Stimulated activated CD4-positive, alpha-beta T cell treated with anti-CD3 and anti-CD28 coated beads, TNF-alpha, amount 100 ng/mL, for 48 hours (primary cell): ENCODE data around the gene SPDYE4.

ENCODE experiments used
- DNase-seq, 3 donors: peaks; one replicate each; pipeline ENCODE4 v3.0.0-alpha.2; 2020; ENCODE audit warnings: low read depth in 3 of 3

Gene SPDYE4

GRCh38 chr17:8741366-8741765 is 17.0 kb downstream of the SPDYE4 start:
- DNase-seq: no peak

DNA sequence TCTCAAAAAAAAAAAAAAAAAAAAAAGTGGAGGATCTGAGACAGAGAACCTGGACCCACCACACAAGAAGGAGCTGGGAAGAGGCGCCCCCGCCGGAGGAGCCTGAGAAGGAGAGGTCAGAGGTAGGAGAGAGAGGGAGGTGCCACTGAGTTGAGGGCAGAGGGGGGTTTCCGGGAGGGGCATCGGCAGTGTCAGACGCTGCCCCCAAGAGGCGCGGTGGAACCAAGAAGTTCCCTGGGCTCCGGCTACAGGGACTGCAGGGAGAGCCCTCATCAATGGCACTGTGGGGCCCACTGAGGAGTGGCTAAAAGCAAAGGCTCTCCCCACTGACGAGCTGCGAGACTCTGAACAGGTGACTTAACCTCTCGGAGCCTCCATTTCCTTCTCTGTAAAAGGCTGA is 17.9 kb downstream of the SPDYE4 start:
- DNase-seq: no peak

DNA sequence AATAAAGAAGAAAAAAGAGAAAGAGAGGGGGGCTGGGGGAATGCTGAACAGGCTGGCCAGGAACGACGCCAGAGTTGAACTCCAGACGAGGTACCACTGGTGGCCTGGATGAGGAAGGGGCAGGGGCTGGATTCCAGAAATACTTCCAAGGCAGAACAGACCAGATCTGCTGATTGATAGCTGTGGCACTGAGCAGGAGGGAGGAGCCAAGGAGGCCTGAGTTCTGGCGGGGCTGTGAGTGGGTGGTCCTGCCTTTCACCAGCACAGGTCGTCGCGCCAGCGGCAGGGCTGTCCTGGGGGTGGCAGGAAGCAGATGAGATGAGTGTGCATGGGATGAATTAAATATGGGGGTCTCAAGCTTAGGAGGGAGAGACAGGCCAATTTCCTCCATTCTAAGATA is 19.2 kb downstream of the SPDYE4 start:
- no peak for DNase-seq

DNA sequence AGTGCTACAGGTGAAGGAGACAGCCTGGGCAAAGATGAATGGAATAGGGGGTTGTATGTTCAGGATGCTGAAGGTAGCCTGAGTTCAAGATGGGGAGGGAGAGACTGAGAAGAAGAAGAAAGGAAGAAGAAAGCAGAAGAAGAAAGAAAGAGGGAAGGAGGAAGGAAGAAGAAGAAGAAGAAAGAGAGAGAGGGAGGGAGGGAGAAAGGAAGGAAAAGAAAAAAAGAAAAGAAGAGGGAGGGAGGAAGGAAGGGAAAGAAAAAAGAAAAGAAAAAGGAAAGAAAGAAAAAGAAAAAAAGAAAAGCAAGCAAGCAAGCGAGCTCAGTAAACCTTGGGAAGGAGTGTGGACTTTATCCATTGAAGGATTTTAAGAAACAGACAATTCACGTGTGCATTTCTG is 21.6 kb downstream of the SPDYE4 start:
- DNase-seq: no peak

GRCh38 chr17:8736362-8736761 is 22.0 kb downstream of the SPDYE4 start:
- no peak for DNase-seq

DNA sequence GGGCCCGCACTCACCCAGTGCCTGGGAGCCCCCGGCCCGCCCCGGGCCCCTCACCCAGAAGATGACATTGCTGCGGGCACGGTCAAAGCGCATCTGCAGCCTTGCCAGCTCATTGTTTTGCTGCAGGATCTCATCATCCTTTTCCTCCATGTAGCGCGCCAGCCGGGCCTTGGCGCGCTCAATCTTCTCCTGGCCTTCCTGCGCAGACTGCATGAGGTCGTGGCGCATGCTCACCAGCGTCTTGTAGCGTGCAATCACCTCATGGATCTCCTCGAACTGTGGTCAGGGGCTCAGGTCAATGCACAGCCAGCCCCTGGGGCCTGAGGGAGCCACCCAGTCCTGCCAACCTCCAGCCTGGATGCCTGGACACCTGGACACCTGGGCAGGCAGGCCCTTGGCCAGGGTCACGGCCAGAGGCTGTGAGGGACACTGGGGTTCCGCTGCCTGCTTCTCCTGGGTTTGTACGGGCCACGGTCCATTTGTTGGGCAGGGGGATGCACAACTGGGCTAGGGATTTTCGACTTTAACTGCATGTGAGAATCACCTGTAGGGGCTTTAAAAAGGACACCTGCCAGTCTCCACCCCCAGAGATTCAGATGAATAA is 22.9 kb downstream of the SPDYE4 start:
- no peak for DNase-seq

DNA sequence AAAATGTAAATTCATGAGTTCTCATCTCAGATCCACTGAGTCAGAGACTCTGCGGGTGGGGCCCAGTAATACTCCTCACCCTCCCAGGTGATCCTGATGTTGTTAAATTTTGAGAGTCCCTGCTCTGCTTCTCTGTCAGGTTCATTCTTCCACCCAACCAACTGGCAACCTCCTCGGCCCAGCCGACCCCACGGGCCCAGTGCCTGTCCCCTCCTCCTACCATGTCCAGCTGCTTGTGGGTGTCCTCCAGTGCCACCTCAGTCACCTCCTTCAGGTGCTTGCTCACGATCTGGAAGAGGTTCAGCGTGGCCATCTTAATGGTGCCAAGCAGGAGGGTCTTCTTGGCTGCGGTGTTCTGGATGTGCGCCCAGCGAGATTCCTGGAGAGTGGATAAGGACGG is 23.5 kb downstream of the SPDYE4 start:
- no peak for DNase-seq

DNA sequence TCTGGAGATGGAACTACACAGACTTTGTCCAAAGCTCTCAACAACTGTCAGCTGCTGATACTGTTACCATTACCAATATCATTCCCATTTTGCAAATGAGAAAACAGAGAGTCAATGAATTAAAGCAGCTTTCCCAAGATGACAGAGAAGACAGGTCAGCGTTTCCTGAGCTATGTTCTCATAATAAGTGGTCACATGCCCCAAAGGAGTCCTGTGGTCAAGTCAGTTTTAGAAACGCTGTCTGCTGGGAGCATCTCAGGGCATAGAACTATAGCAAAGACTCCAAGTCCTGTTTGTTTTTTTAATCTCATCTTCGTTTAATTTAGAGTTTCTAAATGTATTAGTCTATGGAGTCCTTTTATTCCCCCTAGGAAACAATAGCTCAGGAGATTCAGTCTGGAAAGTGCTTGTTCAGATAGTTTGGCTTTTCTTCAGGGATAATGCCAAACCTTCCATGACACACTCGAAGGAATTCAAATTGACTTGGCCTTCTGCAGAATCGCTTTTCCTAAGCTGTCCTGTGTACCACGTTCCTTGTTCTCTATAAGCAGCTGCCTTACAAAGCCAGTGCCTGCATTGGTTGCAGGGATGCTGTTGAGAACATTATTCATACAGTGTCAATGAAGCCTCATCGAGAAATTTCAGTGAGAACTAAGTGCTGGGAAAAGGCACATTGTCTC is 25.8 kb downstream of the SPDYE4 start:
- DNase-seq: no peak

DNA sequence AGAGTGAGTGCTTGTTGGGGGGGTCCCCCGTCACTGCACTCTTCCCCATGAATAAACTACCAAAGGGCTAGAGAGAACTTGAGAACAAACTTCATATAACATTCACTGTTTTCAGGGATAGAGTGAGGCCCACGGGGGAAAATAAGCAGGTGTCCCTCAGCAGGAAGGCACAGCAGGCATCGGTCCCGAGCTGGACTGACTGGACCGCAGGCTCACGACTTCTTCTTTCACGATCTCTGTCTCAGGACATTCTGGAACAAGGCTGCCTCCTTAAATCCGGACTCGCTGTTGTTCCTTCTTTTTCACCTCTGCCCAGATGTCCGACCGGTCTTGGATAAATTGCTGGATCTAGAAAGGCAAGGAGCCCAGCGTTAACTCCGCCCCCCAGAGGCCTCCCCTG is 28.5 kb downstream of the SPDYE4 start:
- no peak for DNase-seq

- no peak for DNase-seq
Observed at GRCh38 chr17:8729421-8729820, 28.9 kb downstream of the SPDYE4 start.

DNA sequence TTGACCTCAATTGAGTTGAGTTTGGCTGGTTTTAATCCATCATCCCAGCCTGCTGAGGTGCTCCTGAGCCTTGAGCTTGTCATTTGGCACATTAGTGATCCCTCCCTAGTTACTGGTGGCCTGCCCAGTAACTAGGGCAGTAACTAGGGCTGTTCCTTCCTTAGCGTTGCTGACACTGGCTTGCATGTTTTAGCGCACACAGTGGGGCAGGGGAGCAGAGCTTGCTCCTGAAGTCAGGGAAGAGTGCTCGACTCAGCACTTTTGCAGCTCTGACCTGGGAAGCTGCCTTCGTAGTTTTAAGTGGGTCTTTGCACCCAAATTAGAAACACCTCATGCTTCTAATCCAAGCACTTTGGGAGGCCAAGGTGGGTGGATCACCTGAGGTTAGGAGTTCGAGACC is 29.4 kb downstream of the SPDYE4 start:
- no peak for DNase-seq

GRCh38 chr17:8728251-8728938 is 30.0 kb downstream of the SPDYE4 start:
- no peak for DNase-seq

DNA sequence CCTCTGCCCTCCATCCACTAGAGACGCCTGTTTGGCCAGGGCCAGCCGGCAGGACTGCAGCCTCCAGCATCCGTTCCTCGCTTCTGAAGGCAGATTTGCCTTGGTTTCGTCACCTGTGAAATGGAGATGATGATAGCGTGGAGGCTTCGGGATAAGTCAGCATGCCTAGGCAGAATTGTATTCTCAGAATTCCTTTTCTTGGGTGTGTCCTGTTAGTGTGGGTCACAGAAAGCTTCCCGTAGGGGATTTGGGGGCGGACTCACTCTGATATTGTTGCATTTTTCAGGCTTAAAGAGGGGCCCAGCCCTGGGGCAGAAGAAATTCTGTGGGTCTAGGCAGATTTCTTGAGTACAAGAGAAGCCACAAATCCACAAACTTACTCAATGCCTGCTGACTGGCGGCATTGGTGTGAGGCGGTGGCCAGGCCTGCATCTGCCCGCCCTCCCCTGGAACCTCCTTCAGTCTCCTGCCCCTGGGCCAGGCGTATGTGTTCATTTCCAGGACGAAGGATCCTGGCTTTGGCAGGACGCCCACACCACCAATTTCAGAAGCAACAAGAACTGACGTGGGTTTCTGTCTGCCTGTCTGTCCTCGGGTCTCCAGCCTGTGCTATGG is 31.3 kb downstream of the SPDYE4 start:
- no peak for DNase-seq

DNA sequence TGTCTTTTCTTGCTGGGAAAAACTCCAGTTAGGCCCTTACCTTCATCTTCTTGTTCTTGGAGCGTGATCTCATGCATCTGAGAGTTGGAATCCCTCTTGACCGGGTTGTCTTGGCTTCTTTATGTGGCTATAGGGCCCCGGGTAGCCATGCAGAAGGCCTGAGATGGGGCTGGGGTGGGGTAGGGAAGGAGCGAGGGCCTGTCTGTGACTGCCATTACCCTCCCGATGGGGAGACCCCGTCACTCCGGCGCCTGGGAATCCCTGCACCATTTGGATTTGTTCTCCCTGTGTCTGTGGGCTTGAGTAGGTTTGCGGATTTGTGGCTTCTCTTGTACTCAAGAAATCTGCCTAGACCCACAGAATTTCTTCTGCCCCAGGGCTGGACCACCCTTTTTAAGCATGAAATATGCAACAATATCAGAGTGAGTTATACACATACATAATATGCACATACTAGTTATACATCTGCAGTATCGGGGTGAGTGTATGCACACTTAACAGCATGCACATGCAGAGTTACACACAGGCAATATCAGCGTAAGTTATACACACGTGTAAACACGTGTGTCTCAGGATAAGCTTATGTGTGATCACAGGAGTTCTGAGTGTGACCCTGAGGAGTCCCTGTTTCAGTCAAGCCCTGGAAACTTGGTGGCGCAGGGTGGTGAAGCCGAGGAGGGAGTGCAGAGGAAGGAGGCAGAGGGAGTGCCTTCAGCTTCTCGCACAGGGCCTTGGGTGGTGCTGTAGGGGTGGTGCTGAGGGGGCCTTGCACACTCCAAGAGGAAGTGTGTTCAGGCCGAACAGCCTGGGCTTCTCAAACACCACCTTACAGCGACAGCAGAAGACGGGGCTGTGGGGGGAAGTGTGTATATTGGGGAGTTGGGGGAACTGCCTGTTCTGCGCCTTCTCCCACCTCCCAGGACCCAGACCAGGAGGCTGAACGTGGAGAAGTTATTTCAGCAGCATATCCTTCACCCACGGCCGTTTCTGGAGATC is 32.2 kb downstream of the SPDYE4 start:
- DNase-seq: no peak

- DNase-seq: no peak
Observed at GRCh38 chr17:8724451-8724850, 33.9 kb downstream of the SPDYE4 start.

- DNase-seq: no peak
Observed at GRCh38 chr17:8720596-8720995, 37.8 kb downstream of the SPDYE4 start.

DNA sequence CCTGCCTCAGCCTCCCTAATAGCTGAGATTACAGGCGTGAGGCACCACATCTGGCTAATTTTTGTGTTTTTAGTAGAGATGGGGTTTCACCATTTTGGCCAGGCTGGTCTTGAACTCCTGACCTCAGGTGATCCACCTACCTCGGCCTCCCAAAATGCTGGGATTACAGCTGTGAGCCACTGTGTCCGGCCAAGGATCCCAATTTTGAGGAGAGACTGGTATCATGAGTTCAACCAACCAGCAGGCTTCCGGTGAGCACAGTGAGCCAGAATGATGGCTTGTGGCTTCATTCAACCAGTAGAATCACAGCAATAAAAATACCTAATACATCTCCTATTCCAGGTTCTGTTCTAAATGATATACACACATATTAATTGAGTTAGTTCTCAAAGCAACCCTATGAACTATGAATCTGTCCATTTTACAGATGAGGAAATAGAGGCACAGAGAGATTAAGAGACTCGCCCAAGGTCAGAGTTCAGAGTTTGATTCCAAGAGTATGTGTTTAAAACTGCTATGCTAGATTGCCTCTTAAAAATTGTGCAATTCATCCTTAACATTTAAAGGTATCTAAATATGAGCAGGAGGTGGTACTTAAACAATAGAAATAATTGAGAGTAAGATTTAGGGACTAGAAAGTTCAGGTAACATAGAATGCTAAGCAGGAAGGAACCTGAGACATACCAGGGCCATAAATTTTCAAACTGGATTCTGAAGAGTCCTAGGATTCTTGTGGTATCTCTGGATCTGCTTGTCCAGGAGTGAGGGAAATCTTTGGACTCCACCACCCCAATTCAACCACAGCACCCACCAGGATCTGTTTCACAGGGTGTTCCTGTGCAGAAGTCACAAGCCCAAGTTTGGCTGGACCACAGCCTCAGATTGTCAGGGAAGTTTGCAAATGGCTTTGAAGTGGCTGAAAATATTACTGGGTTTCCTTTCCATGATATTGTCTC is 38.8 kb downstream of the SPDYE4 start:
- no peak for DNase-seq

DNA sequence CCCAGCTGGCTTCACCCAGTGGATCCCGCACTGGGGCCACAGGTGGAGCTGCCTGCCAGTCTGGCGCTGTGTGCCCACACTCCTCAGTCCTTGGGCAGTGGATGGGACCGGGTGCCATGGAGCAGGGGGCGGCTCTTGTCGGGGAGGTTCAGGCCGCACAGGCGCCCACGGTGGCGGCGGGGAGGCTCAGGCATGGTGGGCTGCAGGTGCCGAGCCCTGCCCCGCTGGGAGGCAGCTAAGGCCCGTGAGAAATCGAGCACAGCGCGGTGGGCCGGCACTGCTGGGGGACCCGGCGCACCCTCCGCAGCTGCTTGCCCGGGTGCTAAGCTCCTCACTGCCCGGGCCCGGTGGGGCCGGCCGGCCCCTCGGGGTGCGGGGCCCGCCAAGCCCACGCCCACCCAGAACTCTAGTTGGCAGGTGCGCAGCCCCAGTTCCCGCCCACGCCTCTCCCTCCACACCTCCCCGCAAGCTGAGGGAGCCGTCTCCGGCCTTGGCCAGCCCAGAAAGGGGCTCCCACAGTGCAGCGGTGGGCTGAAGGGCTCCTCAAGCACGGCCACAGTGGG is 40.3 kb downstream of the SPDYE4 start:
- no peak for DNase-seq

GRCh38 chr17:8713878-8714277 is 44.5 kb downstream of the SPDYE4 start:
- DNase-seq: no peak

GRCh38 chr17:8713315-8713714 is 45.0 kb downstream of the SPDYE4 start:
- no peak for DNase-seq
